Femur (tissue), 1 donor: ENCODE measurements around the gene MAD2L1BP.
A peak's percentile ranks its signal among the peaks of the same experiment; 100 is the strongest.

Source experiments
- DNase-seq: peaks from one replicate; pipeline ENCODE4 v3.0.0-alpha.2; 2017

The MAD2L1BP gene

DNA sequence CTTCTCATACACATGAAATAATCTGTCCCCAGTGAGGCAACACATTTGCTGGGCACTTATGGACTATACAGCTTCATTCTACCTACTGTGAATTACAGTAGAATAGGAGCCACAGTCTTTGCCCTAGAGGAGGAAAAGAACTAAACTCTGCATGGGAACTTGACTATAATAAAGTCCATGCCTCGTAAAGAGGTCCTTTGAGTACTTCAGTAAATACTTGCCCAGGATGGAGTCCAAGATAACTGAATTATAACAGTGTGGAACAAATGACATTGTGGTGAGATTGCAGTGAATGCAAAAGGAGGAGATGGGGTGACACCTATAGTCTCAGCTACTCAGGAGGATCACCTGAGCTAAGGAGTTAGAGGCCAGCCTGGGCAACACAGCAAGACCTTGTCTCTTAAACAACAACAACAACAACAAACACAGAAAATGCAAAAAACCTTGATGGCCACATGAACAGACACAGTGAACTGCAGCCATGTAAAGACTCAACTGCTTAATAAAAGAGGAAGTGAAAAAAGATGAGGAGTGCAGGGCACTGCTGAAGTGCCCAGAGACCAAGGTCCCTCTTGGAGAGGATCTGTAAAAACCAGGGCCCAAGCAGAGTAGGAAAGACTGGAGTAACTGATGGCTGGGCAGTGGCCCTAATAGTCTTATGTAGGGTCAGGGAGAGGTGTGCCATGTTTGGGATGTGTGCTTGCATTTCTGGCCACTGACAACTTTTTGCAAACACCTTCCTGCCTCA, 48.2 kb downstream of the MAD2L1BP start:
- no peak for DNase-seq

DNA sequence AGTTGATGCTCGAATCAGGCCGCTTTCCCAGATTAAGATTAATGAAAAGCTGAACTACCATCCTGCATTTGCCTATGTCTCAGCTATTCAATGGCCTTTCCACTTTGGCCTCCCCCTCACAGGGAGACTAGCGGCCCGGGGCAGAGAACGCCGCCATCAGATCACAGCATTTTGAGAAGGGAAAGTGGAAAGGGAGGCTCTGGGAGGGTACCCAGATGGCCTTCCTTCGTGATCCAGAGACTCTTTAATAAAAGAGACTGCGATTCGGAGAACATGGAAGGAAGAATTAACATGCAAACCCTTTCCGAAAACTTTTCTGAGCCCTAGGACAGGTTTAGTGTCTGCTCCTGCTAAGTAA, 51.4 kb downstream of the MAD2L1BP start:
- DNase-seq = no peak

DNA sequence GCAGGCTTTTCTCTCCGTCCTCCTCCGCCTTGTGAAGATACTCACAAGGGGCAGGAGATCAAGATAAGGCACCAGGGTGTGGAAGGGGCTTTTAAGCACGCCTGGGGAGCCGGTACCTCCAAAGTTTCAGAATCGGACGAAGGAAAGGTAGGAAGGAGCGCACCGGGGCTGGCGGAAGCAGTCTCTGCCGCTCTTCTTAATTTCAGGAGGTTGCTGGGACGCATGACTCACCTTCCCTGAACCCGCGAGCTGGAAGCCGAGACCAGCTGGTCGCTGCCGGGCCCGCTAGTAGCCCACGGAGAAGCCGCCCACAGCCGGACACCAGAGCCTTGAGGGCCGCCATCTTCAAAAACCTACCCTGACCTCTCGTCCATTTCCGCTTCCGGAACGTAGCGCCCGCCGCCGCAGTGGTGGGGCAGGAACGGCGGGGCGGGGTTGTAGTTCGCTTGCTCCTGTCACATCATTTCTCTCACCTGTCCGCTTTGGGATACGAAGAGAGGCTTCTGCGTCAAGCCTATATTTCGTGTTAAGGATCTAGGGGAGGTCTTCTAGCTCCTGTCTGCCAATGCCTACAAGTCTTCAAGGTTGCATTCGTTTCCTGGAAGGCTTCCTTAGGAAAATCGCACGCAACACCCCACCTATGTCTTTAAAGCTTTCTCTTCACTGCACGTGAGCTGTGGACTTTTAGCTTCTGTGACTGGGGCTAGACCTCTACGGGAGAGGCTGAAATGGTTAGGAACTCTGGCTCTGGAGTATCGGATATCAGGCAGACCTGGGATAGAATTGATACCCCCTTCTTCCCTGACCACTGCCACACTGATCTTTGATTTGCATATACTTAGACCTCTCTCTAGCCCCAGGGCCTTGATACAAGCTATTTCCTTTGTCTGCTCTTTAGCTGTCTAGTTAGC, 52.1 kb downstream of the MAD2L1BP start, which contains the start of gene MRPS18A:
Gene MRPS18A (minus strand): TSS at position 355 of the 911 bp plus-strand sequence. CDS start 12 bp downstream, at position 343.
- peak; percentile 89 for DNase-seq

DNA sequence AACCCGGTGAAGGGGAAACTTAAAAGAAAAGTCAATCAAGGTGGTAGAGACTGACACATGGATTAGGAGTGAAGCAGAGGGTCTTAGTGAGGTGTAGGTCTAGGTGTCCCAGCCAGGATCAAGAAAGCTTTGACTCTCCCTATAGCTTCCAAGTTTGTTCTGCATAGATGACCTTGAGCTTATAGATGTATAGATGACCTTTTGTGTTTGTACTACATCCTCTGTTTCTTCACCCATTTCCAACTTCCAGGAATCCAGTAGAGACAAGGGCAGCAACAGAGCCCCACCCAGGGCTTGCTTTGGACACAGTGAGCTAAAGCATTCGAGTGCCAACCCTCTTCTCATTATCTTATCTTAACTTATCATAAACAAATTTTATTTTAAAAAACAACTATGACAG, 53.8 kb downstream of the MAD2L1BP start:
- no peak for DNase-seq
